Hepatic stellate cell (primary cell): Measurements from ENCODE around the gene ENTPD2.
A peak's percentile ranks its signal among the peaks of the same experiment; 100 is the strongest.
"Not testable (repeated sequence)": the region's sequence is repeated elsewhere in the genome, so short reads cannot be mapped to it uniquely, and the experiment has no call there.

Source experiments
- DNase-seq: peaks from one replicate; pipeline ENCODE4 v3.0.0; 2011; ENCODE audit warnings: low spot score

Gene ENTPD2

DNA sequence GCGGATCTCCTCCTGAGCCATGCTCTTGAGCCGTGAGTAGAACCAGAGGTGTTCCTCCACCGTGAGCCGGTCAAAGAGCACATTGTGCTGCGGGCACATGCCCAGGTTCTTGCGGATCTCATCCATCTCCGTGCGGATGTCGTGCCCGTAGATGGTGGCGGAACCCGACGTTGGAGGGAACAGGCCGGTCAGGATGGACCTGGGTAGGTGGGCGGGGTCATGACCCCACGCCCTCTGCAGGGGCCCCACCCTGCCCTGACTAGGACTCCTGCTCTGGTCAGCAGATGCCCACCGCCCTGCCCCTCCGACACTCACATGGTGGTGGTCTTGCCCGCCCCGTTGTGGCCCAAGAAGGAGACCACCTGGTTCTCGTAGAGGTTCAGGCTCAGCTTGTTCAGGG lies 37.9 kb downstream of the ENTPD2 start:
- DNase-seq = no peak

DNA sequence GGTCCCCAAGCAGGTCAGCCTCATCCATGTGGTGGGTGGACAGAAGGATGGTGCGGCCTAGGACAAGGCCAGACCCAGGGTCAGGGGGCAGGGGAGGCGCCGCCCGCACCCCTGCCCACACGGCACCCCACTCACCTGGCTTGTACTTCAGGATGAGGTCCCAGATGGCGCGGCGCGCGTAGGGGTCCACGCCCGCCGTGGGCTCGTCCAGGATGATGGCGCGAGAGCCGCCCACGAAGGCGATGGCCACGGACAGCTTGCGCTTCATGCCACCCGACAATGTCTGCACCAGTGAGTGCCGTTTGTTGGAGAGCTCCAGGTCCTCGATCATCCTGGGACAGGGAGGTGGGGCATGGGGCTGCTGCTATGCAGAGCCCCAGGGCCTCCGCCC lies 38.3 kb downstream of the ENTPD2 start:
- no peak for DNase-seq

DNA sequence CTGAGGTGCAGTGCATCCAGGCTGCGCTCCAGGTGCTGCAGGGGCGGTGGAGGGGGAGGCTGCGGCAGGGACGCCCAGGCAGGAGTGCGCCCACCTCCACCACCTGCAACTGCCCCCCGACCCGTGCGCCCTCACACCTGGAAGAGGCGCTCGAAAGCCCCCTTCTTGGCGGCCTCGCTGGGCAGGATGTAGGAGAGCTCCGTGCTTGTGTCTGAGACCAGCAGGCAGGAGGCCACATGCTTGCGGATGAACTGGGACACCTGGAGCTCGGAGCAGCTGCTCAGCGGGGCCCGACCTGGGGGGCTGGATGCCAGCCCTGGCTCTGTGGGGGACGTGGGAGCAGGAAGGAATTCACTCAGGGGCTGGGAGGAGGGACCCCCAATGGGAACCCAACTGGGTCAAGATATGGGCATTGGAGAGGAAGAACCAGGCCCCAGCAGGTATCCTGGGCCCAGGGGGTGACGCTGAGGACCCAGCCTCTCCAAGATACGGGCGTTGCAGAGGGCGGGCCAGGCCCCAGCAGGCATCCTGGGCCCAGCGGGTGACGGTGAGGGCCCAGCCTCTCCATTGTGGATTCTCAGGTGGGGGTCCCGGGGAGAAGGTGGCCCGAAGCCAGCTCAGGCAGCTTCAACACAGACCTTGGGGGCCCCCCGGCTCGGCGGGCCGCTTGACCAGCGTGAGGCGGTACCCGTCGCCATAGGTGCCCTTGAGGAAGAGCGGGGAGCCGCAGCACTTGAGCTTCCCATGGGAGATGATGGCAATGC lies 38.9 kb downstream of the ENTPD2 start:
- DNase-seq = no peak

DNA sequence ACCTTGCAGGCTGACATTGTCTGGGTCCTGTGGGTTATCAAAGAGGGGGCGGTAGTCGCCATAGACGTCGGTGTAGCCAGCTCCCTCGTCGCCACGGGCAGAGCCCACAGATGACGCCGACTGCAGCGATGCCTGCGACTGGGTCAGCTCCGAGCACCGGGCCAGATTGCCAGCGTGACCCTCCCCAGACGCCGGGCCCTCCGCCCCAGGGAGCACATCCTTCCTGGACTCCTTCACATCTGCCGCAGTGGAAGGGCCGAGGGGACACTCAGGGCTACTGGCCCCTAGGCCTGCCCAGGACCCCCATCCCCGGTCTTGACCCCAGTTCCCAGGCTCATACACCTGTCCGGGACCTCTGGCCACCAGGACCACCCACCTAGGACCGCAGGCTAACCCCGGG lies 39.7 kb downstream of the ENTPD2 start:
- no peak for DNase-seq

DNA sequence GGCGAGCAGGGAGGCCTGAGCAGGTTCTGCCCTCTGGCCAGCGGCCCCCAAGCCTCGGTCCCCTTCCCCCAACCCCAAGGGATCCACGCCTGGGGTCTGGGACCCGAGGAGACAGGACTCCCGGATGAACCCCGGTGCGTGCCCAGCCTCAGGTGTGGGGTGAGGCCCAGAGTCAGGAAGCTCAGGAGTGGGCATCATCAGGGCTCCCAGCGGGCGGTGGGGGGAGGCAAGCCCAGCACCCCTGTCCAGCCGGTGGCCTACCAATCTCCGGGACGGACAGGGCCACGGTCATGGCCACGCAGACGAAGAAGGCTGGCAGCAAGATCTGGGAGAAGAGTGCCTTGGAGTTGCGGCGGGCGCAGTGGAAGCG lies 40.3 kb downstream of the ENTPD2 start:
- DNase-seq = no peak

DNA sequence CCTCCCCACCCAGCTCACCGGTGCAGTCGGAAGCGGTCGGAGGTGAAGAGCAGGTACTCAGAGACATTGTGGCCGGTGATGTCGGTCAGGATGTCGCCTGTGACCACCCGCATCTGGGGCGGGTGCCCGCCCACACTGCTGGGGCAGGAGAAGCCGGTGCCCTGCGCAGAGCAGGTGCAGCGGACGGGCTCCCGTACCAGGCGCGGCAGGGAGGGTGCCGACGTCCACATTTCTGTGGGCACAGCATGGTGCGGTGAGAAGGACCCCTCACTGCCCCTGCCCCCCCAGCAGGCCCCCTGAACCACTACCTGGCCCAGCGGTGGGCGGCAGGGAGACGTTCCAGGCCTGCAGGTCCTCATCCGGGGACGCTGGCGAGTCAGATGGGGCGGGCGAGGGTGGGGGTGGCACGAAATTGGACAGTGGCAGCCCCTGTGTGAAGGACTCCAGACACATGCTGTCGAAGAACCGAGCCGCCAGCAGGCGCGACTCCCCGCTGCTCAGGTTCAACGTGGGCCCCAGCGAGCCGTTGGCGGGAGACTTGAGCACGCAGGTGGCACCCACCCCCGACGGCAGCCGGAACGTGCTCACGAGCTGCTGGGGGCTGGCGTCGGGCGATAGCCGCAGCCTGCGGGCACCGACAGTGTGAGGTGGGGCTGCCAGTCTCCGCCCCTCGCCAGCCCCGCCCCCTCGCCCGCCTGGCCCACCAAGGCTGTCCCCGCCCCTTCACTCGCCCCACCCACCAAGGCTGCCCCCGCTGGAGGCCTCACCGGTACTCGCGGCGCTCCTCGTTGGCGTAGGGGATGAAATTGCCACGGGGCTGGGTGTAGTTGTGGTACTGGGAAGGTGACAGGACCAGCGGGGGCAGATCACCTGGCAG lies 40.9 kb downstream of the ENTPD2 start:
- DNase-seq = no peak

DNA sequence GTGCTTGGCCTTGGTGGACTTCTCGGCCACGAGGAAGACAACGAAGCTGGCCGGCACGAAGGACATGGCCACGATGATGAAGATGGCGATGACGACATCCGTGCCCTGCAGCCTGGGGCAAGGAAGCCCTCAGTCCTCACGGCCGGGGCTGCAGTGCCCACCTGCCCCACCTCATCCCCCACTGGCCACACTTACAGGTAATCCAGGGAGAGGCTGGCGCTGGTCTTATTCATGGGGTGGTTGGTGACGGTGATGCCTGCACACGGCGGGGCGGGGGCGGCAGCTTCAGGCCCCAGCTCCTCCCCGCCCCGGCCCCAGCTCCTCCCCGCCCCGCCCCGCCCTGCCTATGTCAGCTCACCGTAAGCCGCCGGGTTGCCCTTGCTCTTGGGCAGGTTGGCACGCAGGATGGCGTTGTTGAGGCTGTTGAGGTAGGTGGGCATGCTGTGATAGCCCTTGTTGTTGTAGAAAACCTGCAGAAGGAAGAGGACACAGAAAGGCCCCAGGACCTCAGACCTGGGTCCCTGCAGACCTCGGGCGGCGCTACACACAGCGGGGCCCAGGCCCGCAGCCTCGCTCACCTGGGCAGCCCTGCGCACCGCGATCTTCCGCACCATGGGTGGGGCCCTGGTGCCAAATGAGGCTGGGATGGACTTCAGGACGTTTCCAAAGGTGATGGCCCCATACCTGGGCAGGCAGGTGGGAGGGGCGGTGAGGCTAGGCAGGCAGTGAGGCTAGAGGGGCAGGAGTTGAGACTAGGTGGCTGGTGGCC lies 41.8 kb downstream of the ENTPD2 start:
- no peak for DNase-seq

- no peak for DNase-seq
Measured at GRCh38 chr9:137011156-137011555, 42.7 kb downstream of the ENTPD2 start.

DNA sequence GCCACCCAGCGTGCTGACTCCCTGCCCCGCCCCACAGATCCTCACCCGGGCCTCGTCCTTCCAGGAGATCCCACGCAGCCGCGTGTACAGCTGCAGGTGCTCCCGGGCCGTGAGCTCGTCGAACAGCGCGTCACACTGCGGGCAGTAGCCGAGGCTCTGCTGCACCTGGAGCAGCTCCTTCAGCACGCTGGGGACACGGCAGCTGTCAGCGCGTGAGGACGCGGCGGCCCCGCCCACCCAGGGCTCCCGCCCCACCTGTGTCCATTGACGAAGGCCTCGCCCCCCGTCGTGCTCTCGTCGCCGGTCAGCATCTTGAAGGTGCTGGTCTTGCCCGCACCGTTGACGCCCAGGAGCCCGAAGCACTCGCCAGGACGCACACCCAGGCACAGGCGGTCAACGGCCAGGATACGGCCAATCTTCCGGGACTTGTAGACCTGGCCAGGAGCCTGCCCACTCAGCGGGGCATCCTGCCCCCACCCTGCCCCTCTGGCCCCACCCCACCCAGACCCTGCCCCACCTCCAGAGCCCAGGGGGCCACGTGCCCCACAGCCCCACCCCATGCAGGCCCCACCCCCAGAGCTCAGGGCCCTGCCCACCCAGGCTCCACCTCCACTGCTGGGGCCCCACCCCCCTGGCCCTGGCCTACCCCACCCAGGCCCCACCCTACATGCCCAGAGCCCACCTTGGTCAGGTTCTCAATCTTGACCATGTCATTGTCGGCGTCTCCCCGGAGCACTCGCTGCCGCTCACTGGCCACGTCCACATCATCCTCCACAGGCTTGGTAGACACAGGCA lies 43.7 kb downstream of the ENTPD2 start:
- DNase-seq = no peak

- no peak for DNase-seq
Measured at GRCh38 chr9:137009217-137009616, 44.6 kb downstream of the ENTPD2 start.

DNA sequence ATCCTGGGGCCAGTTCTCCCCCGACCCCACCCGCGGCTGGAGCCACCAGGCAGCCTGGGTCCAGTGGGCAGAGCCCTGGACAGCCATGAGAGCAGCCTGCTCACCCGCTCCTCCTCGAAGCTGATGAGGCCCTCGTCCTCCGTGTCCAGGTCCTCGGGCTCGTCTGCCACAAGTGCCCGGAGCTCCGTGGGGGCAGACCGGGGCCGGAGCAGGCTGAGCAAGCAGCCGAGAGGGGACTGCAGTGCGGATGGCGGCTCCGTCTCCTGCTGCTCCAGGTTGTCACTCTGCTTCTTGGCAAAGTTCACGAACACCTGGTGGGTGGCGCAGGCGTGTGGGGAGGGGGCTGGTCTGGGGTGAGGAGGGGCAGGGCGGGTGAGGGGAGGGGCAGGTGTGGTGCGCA lies 45.5 kb downstream of the ENTPD2 start:
- no peak for DNase-seq

DNA sequence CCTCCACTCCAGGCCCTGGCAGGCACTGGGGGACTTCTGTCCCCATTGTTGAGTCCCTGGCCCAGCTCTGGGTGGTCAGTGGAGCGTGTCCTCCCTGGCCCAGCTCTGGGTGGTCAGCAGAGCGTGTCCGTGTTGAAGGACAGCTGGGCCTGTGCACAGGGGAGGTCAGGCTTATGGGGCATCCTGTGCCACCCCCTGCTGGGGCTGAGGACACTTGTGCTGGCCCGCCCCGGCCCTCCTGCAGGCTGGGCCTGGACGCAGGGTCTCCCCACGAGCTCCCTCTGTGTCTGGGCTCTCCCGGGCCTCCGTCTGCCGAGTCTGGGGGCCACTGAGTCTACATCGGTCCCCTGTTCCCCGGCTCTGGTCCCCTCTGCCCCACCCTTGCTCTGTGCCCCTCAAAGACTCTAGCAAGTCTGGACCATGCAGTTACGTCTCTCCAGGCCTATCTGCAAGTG lies 46.0 kb downstream of the ENTPD2 start:
- no peak for DNase-seq

- DNase-seq = no peak
Measured at GRCh38 chr9:137007108-137007815, 46.6 kb downstream of the ENTPD2 start.

- DNase-seq = no peak
Measured at GRCh38 chr9:137006116-137007003, 47.5 kb downstream of the ENTPD2 start.

DNA sequence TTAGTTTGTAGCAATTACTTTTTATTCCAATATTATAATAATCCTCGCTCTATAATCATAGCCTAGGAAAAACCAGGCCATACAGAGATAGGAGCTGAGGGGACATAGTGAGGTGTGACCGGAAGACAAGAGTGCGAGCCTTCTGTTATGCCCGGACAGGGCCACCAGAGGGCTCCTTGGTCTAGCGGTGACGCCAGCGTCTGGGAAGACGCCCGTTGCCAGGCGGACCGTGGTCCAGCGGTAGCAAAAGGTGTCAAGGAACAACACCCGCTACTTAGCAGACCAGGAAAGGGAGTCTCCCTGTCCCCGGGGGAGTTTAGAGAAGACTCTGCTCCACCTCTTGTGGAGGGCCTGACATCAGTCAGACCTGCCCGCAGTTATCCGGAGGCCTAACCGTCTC lies 49.6 kb downstream of the ENTPD2 start:
- DNase-seq = not testable (repeated sequence)

- no peak for DNase-seq
Measured at GRCh38 chr9:137002646-137003041, 51.2 kb downstream of the ENTPD2 start.

- no peak for DNase-seq
Measured at GRCh38 chr9:137001857-137002645, 51.8 kb downstream of the ENTPD2 start.

DNA sequence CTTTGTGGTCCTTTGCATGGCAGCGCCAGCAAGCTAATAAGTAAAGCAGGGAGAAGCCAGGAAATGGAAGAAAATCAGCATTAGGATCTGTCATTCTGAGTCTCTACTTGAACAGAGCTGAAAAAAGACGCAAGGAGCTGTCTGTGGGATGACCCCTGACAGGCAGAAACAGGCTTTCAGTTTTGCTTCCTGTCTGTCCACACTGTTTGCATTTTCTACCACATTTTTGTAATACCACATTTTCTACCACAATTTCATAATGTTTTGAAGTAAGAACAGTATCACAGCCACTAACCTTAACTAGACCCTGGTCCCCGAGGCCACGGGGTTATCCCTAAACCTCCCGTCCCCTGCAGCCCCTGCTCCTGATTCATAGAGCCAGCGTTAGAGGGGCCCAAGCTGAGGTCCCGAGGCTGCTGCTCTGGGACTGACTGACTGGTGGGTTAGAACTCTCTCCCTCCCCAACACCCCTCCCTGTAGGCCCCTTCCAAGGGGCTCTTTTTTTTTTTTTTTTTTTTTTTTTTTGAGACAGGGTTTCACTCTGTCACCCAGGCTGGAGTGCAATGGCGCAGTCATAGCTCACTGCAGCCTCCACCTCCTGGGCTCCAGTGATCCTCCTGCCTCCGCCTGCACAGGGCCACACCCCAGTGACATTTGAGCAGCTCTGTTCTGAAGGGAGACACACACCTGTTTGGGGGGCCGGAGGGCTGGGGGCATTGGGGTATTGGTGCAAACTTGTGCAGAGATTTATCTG lies 53.5 kb downstream of the ENTPD2 start:
- DNase-seq = peak; percentile 89
